WTC11 (cell line): ENCODE measurements around the gene IL12RB2. TPM values are rescaled to one million over a fixed set of nuclear protein-coding genes. Genes with fewer than 3 reads are reported as not detected.

Source experiments
- ATAC-seq: fragments of 200-7000 bp; cut with Tn5 transposase; 2 replicates; pipeline ENCODE4 v1.10.0; 2021; ENCODE audit warnings: mild to moderate bottlenecking, moderate library complexity
- CTCF ChIA-PET: fragments of 300-600 bp; sonication (Branson Sonifier 250); formaldehyde crosslinking; loops from one replicate; lab custom pipeline; 2021; ENCODE audit warnings: antibody characterized with exemption; lab: Charles Lee
- POLR2A ChIA-PET: fragments of 350-600 bp; sonication (Branson Sonifier 250); formaldehyde crosslinking; loops from one replicate; lab custom pipeline; 2021; ENCODE audit warnings: antibody characterized with exemption; lab: Charles Lee
- DNase-seq: peaks from one replicate; pipeline ENCODE4 v3.0.0; 2021; ENCODE audit warnings: low spot score
- H3K27ac Mint-ChIP-seq: 2 replicates; pipeline ENCODE4 v1.8.0; 2021; ENCODE audit warnings: mixed read lengths
- H3K27me3 Mint-ChIP-seq: 2 replicates; pipeline ENCODE4 v1.8.0; 2021; ENCODE audit warnings: low read depth, mild to moderate bottlenecking, moderate library complexity, mixed read lengths
- H3K36me3 Mint-ChIP-seq: 2 replicates; pipeline ENCODE4 v1.8.0; 2021; ENCODE audit warnings: mixed read lengths
- H3K4me1 Mint-ChIP-seq: 2 replicates; pipeline ENCODE4 v1.8.0; 2022; ENCODE audit warnings: mixed read lengths
- H3K4me3 Mint-ChIP-seq: 2 replicates; pipeline ENCODE4 v1.8.0; 2021; ENCODE audit warnings: mild to moderate bottlenecking, moderate library complexity, mixed read lengths
- H3K9me3 Mint-ChIP-seq: 2 replicates; pipeline ENCODE4 v1.8.0; 2021; ENCODE audit warnings: mixed read lengths
- GTF2I ChIP-seq: fragments of 250-450 bp; sonication (Bioruptor Pico); conservative IDR thresholded peaks from 2 replicates; pipeline ENCODE4 v1.4.0; 2021; ENCODE audit warnings: mild to moderate bottlenecking
- JAZF1 ChIP-seq: fragments of 250-450 bp; sonication (Bioruptor Pico); IDR thresholded peaks from 2 replicates; pipeline ENCODE4 v1.9.0; 2021; ENCODE audit warnings: moderate library complexity, mild to moderate bottlenecking, inconsistent platforms
- MXD4 ChIP-seq: fragments of 250-450 bp; sonication (Bioruptor Pico); IDR thresholded peaks from 2 replicates; pipeline ENCODE4 v1.8.0; 2021; ENCODE audit warnings: mild to moderate bottlenecking, moderate library complexity, borderline replicate concordance
- NR1H2 ChIP-seq: sonication (generic); formaldehyde crosslinking; IDR thresholded peaks from 2 replicates; pipeline ENCODE4 v1.9.0; 2021; ENCODE audit warnings: mild to moderate bottlenecking, moderate library complexity, missing genetic modification reagents
- NR2C2 ChIP-seq: sonication (generic); formaldehyde crosslinking; IDR thresholded peaks from 2 replicates; pipeline ENCODE4 v1.8.0; 2022; ENCODE audit warnings: mild to moderate bottlenecking, missing genetic modification reagents
- PRDM15 ChIP-seq: sonication (generic); formaldehyde crosslinking; IDR thresholded peaks from 2 replicates; pipeline ENCODE4 v1.8.0; 2022; ENCODE audit warnings: missing genetic modification reagents
- SMAD3 ChIP-seq: sonication (generic); formaldehyde crosslinking; IDR thresholded peaks from 2 replicates; pipeline ENCODE4 v1.8.0; 2022; ENCODE audit warnings: missing genetic modification reagents, mild to moderate bottlenecking, borderline replicate concordance
- TCF7 ChIP-seq: sonication (generic); formaldehyde crosslinking; IDR thresholded peaks from 2 replicates; pipeline ENCODE4 v1.8.0; 2022; ENCODE audit warnings: mild to moderate bottlenecking, low read depth, missing genetic modification reagents, moderate library complexity
- TEAD4 ChIP-seq: sonication (generic); formaldehyde crosslinking; IDR thresholded peaks from 2 replicates; pipeline ENCODE4 v1.8.0; 2022; ENCODE audit warnings: mild to moderate bottlenecking, missing genetic modification reagents
- USF1 ChIP-seq: sonication (generic); formaldehyde crosslinking; IDR thresholded peaks from 2 replicates; pipeline ENCODE4 v1.8.0; 2022; ENCODE audit warnings: mild to moderate bottlenecking, missing genetic modification reagents
- total RNA-seq: library from RNA; stranded (reverse); gene quantifications from 3 replicates; pipeline ENCODE4 v1.2.3, GENCODE V29; 2021

IL12RB2 gene
- total RNA-seq, 1 experiment from 2014 or later, result 0.81 TPM

- TF ChIP-seq USF1 (peak; percentile 18; the same call in 1 of the 2 replicates), MXD4 (CRISPR knock-in tag) (no peak), TCF7 (CRISPR knock-in tag) (no peak), PRDM15 (CRISPR knock-in tag) (no peak), GTF2I (CRISPR knock-in tag) (no peak)
These were observed 122.9 kb downstream of the IL12RB2 start, which contains the start of gene SERBP1 (continued) for GRCh38 chr1:67430358-67431155.

- H3K27me3 Mint-ChIP-seq, result no peaks in the 10 kb centered on the region
- ATAC-seq (no peak), DNase-seq (no peak)
- H3K36me3 Mint-ChIP-seq, result peaks cover 36% of the 10 kb centered on the region
- peak overlapping the region; percentile 99 for H3K27ac Mint-ChIP-seq
- peaks cover 34% of the 10 kb centered on the region for H3K4me1 Mint-ChIP-seq
- ChIA-PET POLR2A (interaction anchor here (0.6 to 1.2 kb wide), 5 partner anchors 26 to 502 kb away, joined by 3 to 6 read pairs (median 3); no protein-coding TSS in a partner anchor), CTCF (interaction anchor here (0.8 to 4.2 kb wide), 8 partner anchors 16 to 218 kb away, joined by 3 to 19 read pairs (median 5); no protein-coding TSS in a partner anchor)
- no peaks in the 10 kb centered on the region for H3K9me3 Mint-ChIP-seq
- no peak for TF ChIP-seq PRDM15 (CRISPR knock-in tag)
- no peak for TF ChIP-seq TEAD4 (CRISPR knock-in tag)
- no peak for TF ChIP-seq NR1H2 (CRISPR knock-in tag)
- TF ChIP-seq JAZF1 (CRISPR knock-in tag), result no peak
- H3K4me3 Mint-ChIP-seq, result peak overlapping the region; percentile 100
These were observed 123.6 kb downstream of the IL12RB2 start for GRCh38 chr1:67431156-67431765.

GRCh38 chr1:67431869-67432578 lies 124.4 kb downstream of the IL12RB2 start:
- H3K4me1 Mint-ChIP-seq, result peaks cover 30% of the 10 kb centered on the region
- CTCF ChIA-PET, result interaction anchor here (0.7 to 4.2 kb wide), 7 partner anchors 23 to 422 kb away, joined by 3 to 19 read pairs (median 6); no protein-coding TSS in a partner anchor
- H3K27ac Mint-ChIP-seq, result peak overlapping the region; percentile 90
- H3K36me3 Mint-ChIP-seq, result peaks cover 33% of the 10 kb centered on the region
- POLR2A ChIA-PET, result interaction anchor here (0.6 to 1.0 kb wide), 2 partner anchors 23 to 502 kb away, joined by 3 read pairs; no protein-coding TSS in a partner anchor
- H3K27me3 Mint-ChIP-seq, result no peaks in the 10 kb centered on the region
- H3K4me3 Mint-ChIP-seq, result peak overlapping the region; percentile 100
- DNase-seq (no peak), ATAC-seq (no peak)
- no peaks in the 10 kb centered on the region for H3K9me3 Mint-ChIP-seq
- TF ChIP-seq SMAD3 (no peak), NR2C2 (CRISPR knock-in tag) (no peak)
